LNCaP clone FGC (cell line): ENCODE measurements around the gene G6PC2.

Experiments
- DNase-seq: peaks from one replicate; pipeline ENCODE4 v3.0.0-alpha.2; 2011; ENCODE audit warnings: low read depth
- H3K4me3 ChIP-seq: 2 replicates; pipeline ENCODE4 v1.5.1; 2011; ENCODE audit warnings: mild to moderate bottlenecking, low read depth, low read length, control low read depth
- TF ChIP-seq, protein P1 (sequence below): IDR thresholded peaks from 2 replicates; pipeline ENCODE4 v1.5.1; 2012; ENCODE audit warnings: mild to moderate bottlenecking; ENCODE audit not compliant: control insufficient read depth, insufficient read depth; ENCODE audit errors: extremely low read depth

Gene G6PC2

DNA sequence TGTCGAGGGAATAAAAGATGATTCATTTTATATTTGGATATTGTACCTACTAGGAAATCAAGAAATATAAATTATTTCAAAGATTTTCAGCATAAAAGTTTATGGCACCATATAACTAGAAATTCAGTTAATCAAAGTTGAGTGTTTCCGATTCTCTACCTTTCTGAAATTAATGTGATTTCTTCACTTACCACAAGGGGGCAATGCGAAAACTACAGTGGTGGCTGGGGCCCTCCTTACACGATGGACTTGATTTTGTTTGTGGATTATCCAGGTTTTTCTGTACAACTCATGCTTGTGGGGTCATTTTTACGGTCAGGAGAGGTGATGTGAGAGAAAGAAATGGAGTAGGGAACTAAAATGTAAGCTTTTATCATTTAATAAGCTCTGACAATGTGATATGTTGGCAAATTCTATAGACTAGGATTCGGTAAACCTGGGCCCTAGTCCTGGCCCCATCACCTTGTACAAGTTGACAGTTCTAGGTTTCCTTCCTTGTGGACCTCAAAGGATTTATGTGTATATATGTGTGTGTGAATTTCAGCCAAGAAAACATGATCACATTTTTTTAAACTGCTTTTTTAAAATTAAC is 47.6 kb downstream of the G6PC2 start:
- H3K4me3 ChIP-seq = no peak overlapping the region
- TF ChIP-seq, protein P1, sequence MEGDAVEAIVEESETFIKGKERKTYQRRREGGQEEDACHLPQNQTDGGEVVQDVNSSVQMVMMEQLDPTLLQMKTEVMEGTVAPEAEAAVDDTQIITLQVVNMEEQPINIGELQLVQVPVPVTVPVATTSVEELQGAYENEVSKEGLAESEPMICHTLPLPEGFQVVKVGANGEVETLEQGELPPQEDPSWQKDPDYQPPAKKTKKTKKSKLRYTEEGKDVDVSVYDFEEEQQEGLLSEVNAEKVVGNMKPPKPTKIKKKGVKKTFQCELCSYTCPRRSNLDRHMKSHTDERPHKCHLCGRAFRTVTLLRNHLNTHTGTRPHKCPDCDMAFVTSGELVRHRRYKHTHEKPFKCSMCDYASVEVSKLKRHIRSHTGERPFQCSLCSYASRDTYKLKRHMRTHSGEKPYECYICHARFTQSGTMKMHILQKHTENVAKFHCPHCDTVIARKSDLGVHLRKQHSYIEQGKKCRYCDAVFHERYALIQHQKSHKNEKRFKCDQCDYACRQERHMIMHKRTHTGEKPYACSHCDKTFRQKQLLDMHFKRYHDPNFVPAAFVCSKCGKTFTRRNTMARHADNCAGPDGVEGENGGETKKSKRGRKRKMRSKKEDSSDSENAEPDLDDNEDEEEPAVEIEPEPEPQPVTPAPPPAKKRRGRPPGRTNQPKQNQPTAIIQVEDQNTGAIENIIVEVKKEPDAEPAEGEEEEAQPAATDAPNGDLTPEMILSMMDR = peak; percentile 53
- DNase-seq = no peak

DNA sequence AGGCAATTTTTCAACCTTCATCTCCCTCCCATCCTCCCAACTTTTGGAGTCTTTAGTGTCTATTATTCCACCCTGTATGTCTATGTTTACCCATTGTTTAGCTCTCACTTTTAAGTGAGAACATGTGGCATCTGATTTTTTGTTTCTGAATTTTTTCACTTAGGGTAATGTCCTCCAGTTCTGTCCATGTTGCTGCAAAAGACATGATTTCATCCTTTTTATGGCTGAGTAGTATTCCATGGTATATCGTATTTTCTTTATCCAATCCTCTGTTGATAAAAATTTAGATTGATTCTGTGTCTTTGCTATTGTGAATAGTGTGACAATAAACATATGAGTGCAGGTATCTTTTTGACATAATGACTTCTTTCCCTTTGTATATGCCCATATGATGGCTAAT is 48.2 kb downstream of the G6PC2 start:
- TF ChIP-seq, protein P1 = no peak
- DNase-seq = no peak
- no peak overlapping the region for H3K4me3 ChIP-seq

DNA sequence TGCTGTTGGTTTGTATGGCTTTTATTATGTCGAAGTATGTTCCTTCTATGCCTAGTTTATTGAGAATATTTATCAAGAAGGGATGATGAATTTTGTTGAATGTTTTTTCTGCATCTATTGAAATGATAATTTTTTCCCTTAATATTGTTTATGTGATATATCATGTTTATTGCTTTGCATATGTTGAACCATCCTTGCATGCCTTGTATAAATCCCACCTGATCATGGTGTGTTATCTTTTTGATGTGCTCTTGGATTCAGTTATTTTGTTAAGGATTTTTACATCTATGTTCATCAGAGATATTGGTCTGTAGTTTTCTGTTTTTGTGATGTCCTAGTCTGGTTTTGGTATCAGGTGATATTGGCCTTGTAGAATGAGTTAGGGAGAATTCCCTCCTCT is 50.8 kb downstream of the G6PC2 start:
- DNase-seq = no peak
- TF ChIP-seq, protein P1 = no peak

DNA sequence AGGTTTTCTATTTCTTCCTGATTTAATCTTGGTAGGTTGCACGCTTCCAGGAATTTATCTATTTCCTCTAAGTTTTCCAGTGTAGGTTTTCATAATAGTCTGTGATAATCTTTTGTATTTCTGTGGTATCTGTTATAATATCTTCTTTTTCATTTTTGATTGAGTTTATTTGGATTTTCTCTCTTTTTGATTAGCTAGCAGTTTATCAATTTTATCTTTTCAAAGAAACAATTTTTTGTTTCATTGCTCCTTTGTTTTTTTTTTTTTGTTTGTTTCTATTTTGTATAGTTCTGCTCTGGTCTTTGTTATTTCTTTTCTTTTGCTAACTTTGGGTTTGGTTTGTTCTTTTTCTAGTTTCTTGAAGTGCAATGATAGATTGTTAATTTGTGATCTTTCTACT is 51.3 kb downstream of the G6PC2 start:
- TF ChIP-seq, protein P1 = no peak
- no peak overlapping the region for H3K4me3 ChIP-seq
- DNase-seq = no peak

More for the DNA sequence above, 50.8 kb downstream of the G6PC2 start:
- H3K4me3 ChIP-seq = no peak overlapping the region

DNA sequence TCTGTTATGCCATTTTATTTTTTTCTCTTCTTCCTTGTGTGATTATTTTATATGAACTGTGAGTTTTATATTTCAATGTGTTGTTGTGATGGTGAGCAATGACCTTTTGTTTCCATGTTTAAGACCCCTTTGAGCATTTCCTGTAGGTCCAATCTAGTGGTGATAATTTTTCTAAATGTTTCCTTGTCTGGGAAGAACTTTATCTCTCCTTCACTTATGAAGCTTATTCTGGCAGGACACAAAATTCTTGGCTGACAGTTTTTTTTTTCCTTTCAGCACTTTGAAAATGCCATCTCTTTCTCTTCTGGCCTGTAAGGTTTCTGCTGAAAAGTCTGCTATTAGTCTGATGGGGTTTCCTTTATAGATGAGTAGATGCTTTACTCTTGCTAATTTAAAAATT is 53.2 kb downstream of the G6PC2 start:
- DNase-seq = no peak
- H3K4me3 ChIP-seq = no peak overlapping the region
- TF ChIP-seq, protein P1 = no peak

DNA sequence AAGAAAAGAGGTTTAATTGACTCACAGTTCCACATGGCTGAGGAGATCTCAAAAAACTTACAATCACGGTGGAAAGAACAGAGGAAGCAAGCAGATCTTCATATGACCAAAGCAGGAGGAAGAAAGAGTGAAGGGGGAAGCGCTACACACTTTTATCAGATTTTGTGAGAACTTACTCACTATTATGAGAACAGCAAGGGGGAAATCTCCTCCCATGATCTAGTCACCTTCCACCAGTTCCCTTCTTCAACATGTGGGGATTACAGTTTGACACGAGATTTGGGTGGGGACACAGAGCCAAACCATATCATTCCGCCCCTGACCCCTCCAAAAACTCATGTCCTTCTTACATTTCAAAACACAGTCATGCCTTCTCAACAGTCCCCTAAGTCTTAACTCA is 54.2 kb downstream of the G6PC2 start:
- no peak overlapping the region for H3K4me3 ChIP-seq
- DNase-seq = no peak
- TF ChIP-seq, protein P1 = no peak

DNA sequence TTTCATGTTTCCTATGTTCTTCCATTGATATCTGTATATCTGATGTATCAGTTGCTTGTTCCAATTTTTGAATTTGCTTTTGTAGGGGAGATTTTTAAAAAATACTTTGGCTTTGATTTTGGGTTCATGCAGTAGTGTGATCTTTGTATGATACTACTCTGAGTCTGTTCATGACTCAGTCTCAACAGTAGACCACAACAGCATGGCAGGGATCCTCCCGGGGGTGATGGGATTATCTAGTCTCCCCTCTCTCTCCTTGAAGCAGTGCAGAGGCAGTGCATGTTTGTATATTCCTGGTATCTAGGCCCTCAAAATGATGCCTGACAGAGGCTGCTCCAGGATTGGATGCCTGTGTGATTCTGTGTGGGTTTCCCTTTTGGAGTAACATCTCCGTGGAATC is 55.3 kb downstream of the G6PC2 start:
- DNase-seq = no peak
- H3K4me3 ChIP-seq = no peak overlapping the region
- TF ChIP-seq, protein P1 = no peak
